ENCODE measurements around the gene EWSR1. TPM values are rescaled to one million over a fixed set of nuclear protein-coding genes. Genes with fewer than 3 reads are reported as not detected.
A peak's percentile ranks its signal among the peaks of the same experiment; 100 is the strongest.

EWSR1 gene
- total RNA-seq, 2 experiments from 2014 or later, result 292 to 309 TPM

GRCh38 chr22:29299136-29299900, 31.2 kb downstream of the EWSR1 start:
- peaks cover 76% of the 10 kb centered on the region for H3K36me3 Mint-ChIP-seq (ENCODE audit: low read depth)
- ATAC-seq (ENCODE audit: poor library complexity), result no peak
- intact Hi-C loops (cut with DNase I, micrococcal nuclease), result no loop called here
- Histone ChIP-seq H3K9me3 (ENCODE audit: control insufficient read depth in 1 of 2, insufficient read depth in 1 of 2, low read length in 2 of 2) (no peaks in the 10 kb centered on the region), H3K4me3 (ENCODE audit: low read length) (no peak overlapping the region), H3K4me1 (ENCODE audit: insufficient read depth, low read length) (no peaks in the 10 kb centered on the region), H3K27ac (ENCODE audit: low read depth in 1 of 2, low read length in 2 of 2) (no peak overlapping the region), H3K36me3 (ENCODE audit: insufficient read depth, low read length) (peaks cover 63% of the 10 kb centered on the region), H3K27me3 (ENCODE audit: control insufficient read depth in 1 of 2, insufficient read depth in 2 of 2, low read length in 2 of 2) (no peaks in the 10 kb centered on the region)
- CTCF ChIA-PET, result no interaction called here
- H3K27ac Mint-ChIP-seq, result no peak overlapping the region
- DNase-seq, result no peak
- POLR2A ChIA-PET, result no interaction called here
- H3K4me1 Mint-ChIP-seq (ENCODE audit: low read depth), result no peaks in the 10 kb centered on the region
- H3K9me3 Mint-ChIP-seq, result no peaks in the 10 kb centered on the region
- H3K4me3 Mint-ChIP-seq, result no peak overlapping the region
- H3K27me3 Mint-ChIP-seq, result no peaks in the 10 kb centered on the region
- TF ChIP-seq CTCF (IDR thresholded peaks at IDR 0.05), result no peak

GRCh38 chr22:29300467-29300806, 32.4 kb downstream of the EWSR1 start:
- DNase-seq (no peak), ATAC-seq (ENCODE audit: poor library complexity) (no peak)
- Mint-ChIP-seq H3K4me3 (no peak overlapping the region), H3K9me3 (no peaks in the 10 kb centered on the region), H3K36me3 (ENCODE audit: low read depth) (peaks cover 65% of the 10 kb centered on the region), H3K27ac (peak overlapping the region; percentile 27), H3K4me1 (ENCODE audit: low read depth) (no peaks in the 10 kb centered on the region), H3K27me3 (peaks cover 5% of the 10 kb centered on the region)
- intact Hi-C loops (cut with DNase I, micrococcal nuclease), result no loop called here
- H3K4me3 ChIP-seq (ENCODE audit: low read length), result no peak overlapping the region
- peaks cover 5% of the 10 kb centered on the region in 2 experiments for H3K27me3 ChIP-seq (ENCODE audit: control insufficient read depth in 1 of 2, insufficient read depth in 2 of 2, low read length in 2 of 2)
- H3K36me3 ChIP-seq (ENCODE audit: insufficient read depth, low read length), result peaks cover 52% of the 10 kb centered on the region
- CTCF ChIA-PET, result no interaction called here
- no peaks in the 10 kb centered on the region for H3K9me3 ChIP-seq (ENCODE audit: control insufficient read depth in 1 of 2, insufficient read depth in 1 of 2, low read length in 2 of 2)
- no peaks in the 10 kb centered on the region for H3K4me1 ChIP-seq (ENCODE audit: insufficient read depth, low read length)
- TF ChIP-seq CTCF (IDR thresholded peaks at IDR 0.05), result no peak
- POLR2A ChIA-PET, result no interaction called here
- H3K27ac ChIP-seq (ENCODE audit: low read depth in 1 of 2, low read length in 2 of 2), result no peak overlapping the region

GRCh38 chr22:29300807-29301601, 32.9 kb downstream of the EWSR1 start:
- intact Hi-C loops (cut with DNase I, micrococcal nuclease), result no loop called here
- no peak overlapping the region for H3K27ac ChIP-seq (ENCODE audit: low read depth in 1 of 2, low read length in 2 of 2)
- peaks cover 11% of the 10 kb centered on the region for H3K27me3 Mint-ChIP-seq
- peaks cover 4% of the 10 kb centered on the region for H3K4me1 ChIP-seq (ENCODE audit: insufficient read depth, low read length)
- DNase-seq, result no peak
- H3K36me3 ChIP-seq (ENCODE audit: insufficient read depth, low read length), result peaks cover 46% of the 10 kb centered on the region
- H3K27me3 ChIP-seq (ENCODE audit: control insufficient read depth in 1 of 2, insufficient read depth in 2 of 2, low read length in 2 of 2), result peaks cover 8 to 10% of the 10 kb centered on the region in 2 experiments
- CTCF ChIA-PET, result no interaction called here
- peak; percentile 29 for ATAC-seq (ENCODE audit: poor library complexity)
- POLR2A ChIA-PET, result no interaction called here
- H3K9me3 Mint-ChIP-seq, result no peaks in the 10 kb centered on the region
- no peak for TF ChIP-seq CTCF (IDR thresholded peaks at IDR 0.05)
- H3K4me3 Mint-ChIP-seq, result no peak overlapping the region
- H3K36me3 Mint-ChIP-seq (ENCODE audit: low read depth), result peaks cover 59% of the 10 kb centered on the region
- peaks cover 2% of the 10 kb centered on the region for H3K4me1 Mint-ChIP-seq (ENCODE audit: low read depth)
- peak overlapping the region; percentile 27 for H3K27ac Mint-ChIP-seq
- no peaks in the 10 kb centered on the region for H3K9me3 ChIP-seq (ENCODE audit: control insufficient read depth in 1 of 2, insufficient read depth in 1 of 2, low read length in 2 of 2)
- no peak overlapping the region for H3K4me3 ChIP-seq (ENCODE audit: low read length)

All from CD4-positive, alpha-beta T cell (primary cell).